Measurements from ENCODE around the gene TOR1A.

TOR1A gene

GRCh38 chr9:129836311-129837007, 12.5 kb upstream of the TOR1A start:
- H3K4me3 ChIP-seq (ENCODE audit: insufficient read depth, low read depth, low read length, poor library complexity, severe bottlenecking), result peak overlapping the region; percentile 97
- peaks cover 49% of the 10 kb centered on the region for H3K4me1 ChIP-seq (ENCODE audit: control insufficient read depth, insufficient read depth, low read length, poor library complexity, severe bottlenecking)
- H3K27ac ChIP-seq (ENCODE audit: insufficient read depth, low read length, poor library complexity, severe bottlenecking), result peak overlapping the region; percentile 92
- no peaks in the 10 kb centered on the region for H3K27me3 ChIP-seq (replicated peaks; ENCODE audit: control insufficient read depth, insufficient read depth, low read length, poor library complexity, severe bottlenecking)
- H3K36me3 ChIP-seq (ENCODE audit: control insufficient read depth, insufficient read depth, low read length), result peaks cover 24% of the 10 kb centered on the region
- DNase-seq, result peak in 2 of 3 donors; percentile 24
- H3K9me3 ChIP-seq (ENCODE audit: control insufficient read depth, low read length), result no peaks in the 10 kb centered on the region

- Histone ChIP-seq H3K4me1 (ENCODE audit: control insufficient read depth, insufficient read depth, low read length, poor library complexity, severe bottlenecking) (peaks cover 49% of the 10 kb centered on the region), H3K4me3 (ENCODE audit: insufficient read depth, low read depth, low read length, poor library complexity, severe bottlenecking) (peak overlapping the region; percentile 97), H3K27me3 (replicated peaks; ENCODE audit: control insufficient read depth, insufficient read depth, low read length, poor library complexity, severe bottlenecking) (no peaks in the 10 kb centered on the region), H3K9me3 (ENCODE audit: control insufficient read depth, low read length) (no peaks in the 10 kb centered on the region), H3K36me3 (ENCODE audit: control insufficient read depth, insufficient read depth, low read length) (peaks cover 25% of the 10 kb centered on the region), H3K27ac (ENCODE audit: insufficient read depth, low read length, poor library complexity, severe bottlenecking) (peak overlapping the region; percentile 92)
- no peak for DNase-seq
Observed at GRCh38 chr9:129835860-129836223, 11.9 kb upstream of the TOR1A start.

- Histone ChIP-seq H3K4me1 (ENCODE audit: control insufficient read depth, insufficient read depth, low read length, poor library complexity, severe bottlenecking) (peaks cover 46% of the 10 kb centered on the region), H3K27me3 (replicated peaks; ENCODE audit: control insufficient read depth, insufficient read depth, low read length, poor library complexity, severe bottlenecking) (no peaks in the 10 kb centered on the region)
Observed at GRCh38 chr9:129835128-129835859, 11.4 kb upstream of the TOR1A start, which contains the start of the genes C9orf78 and USP20. TSS of gene C9orf78 (minus strand) at chr9:129835275. CDS start at chr9:129835221, 54 bp downstream. TSS of gene USP20 (plus strand) at chr9:129835458. CDS start at chr9:129852556, 17,098 bp downstream.

GRCh38 chr9:129834489-129835127, 10.7 kb upstream of the TOR1A start:
- peak overlapping the region; percentile 97 for H3K4me3 ChIP-seq (ENCODE audit: insufficient read depth, low read depth, low read length, poor library complexity, severe bottlenecking)

More at GRCh38 chr9:129835128-129835859, 11.4 kb upstream of the TOR1A start, which contains the start of the genes C9orf78 and USP20:
- DNase-seq, result peak; percentile 94 to 97 (median 95)
- H3K36me3 ChIP-seq (ENCODE audit: control insufficient read depth, insufficient read depth, low read length), result peaks cover 31% of the 10 kb centered on the region
- peak within 1 kb of the TSS; percentile 92 for H3K27ac ChIP-seq (ENCODE audit: insufficient read depth, low read length, poor library complexity, severe bottlenecking)
- H3K4me3 ChIP-seq (ENCODE audit: insufficient read depth, low read depth, low read length, poor library complexity, severe bottlenecking), result peak within 1 kb of the TSS; percentile 97
- H3K9me3 ChIP-seq (ENCODE audit: control insufficient read depth, low read length), result no peaks in the 10 kb centered on the region

GRCh38 chr9:129832982-129833381, 9.0 kb upstream of the TOR1A start:
- Histone ChIP-seq H3K9me3 (ENCODE audit: control insufficient read depth, low read length) (no peaks in the 10 kb centered on the region), H3K4me1 (ENCODE audit: control insufficient read depth, insufficient read depth, low read length, poor library complexity, severe bottlenecking) (peaks cover 24% of the 10 kb centered on the region), H3K27ac (ENCODE audit: insufficient read depth, low read length, poor library complexity, severe bottlenecking) (no peak overlapping the region), H3K27me3 (replicated peaks; ENCODE audit: control insufficient read depth, insufficient read depth, low read length, poor library complexity, severe bottlenecking) (no peaks in the 10 kb centered on the region), H3K4me3 (ENCODE audit: insufficient read depth, low read depth, low read length, poor library complexity, severe bottlenecking) (no peak overlapping the region), H3K36me3 (ENCODE audit: control insufficient read depth, insufficient read depth, low read length) (peaks cover 52% of the 10 kb centered on the region)
- DNase-seq, result no peak

More at GRCh38 chr9:129834489-129835127, 10.7 kb upstream of the TOR1A start:
- Histone ChIP-seq H3K9me3 (ENCODE audit: control insufficient read depth, low read length) (no peaks in the 10 kb centered on the region), H3K4me1 (ENCODE audit: control insufficient read depth, insufficient read depth, low read length, poor library complexity, severe bottlenecking) (peaks cover 39% of the 10 kb centered on the region), H3K27ac (ENCODE audit: insufficient read depth, low read length, poor library complexity, severe bottlenecking) (peak overlapping the region; percentile 92), H3K36me3 (ENCODE audit: control insufficient read depth, insufficient read depth, low read length) (peaks cover 38% of the 10 kb centered on the region), H3K27me3 (replicated peaks; ENCODE audit: control insufficient read depth, insufficient read depth, low read length, poor library complexity, severe bottlenecking) (no peaks in the 10 kb centered on the region)
- peak in 1 of 3 donors; percentile 35 for DNase-seq

- Histone ChIP-seq H3K36me3 (ENCODE audit: control insufficient read depth, insufficient read depth, low read length) (peaks cover 55% of the 10 kb centered on the region), H3K27ac (ENCODE audit: insufficient read depth, low read length, poor library complexity, severe bottlenecking) (no peak overlapping the region), H3K4me1 (ENCODE audit: control insufficient read depth, insufficient read depth, low read length, poor library complexity, severe bottlenecking) (peaks cover 5% of the 10 kb centered on the region), H3K9me3 (ENCODE audit: control insufficient read depth, low read length) (no peaks in the 10 kb centered on the region), H3K27me3 (replicated peaks; ENCODE audit: control insufficient read depth, insufficient read depth, low read length, poor library complexity, severe bottlenecking) (no peaks in the 10 kb centered on the region), H3K4me3 (ENCODE audit: insufficient read depth, low read depth, low read length, poor library complexity, severe bottlenecking) (no peak overlapping the region)
- DNase-seq, result no peak
Observed at GRCh38 chr9:129828969-129829368, 5.0 kb upstream of the TOR1A start.

GRCh38 chr9:129828051-129828450, 4.1 kb upstream of the TOR1A start:
- Histone ChIP-seq H3K9me3 (ENCODE audit: control insufficient read depth, low read length) (no peaks in the 10 kb centered on the region), H3K27me3 (replicated peaks; ENCODE audit: control insufficient read depth, insufficient read depth, low read length, poor library complexity, severe bottlenecking) (no peaks in the 10 kb centered on the region), H3K4me3 (ENCODE audit: insufficient read depth, low read depth, low read length, poor library complexity, severe bottlenecking) (no peak overlapping the region), H3K4me1 (ENCODE audit: control insufficient read depth, insufficient read depth, low read length, poor library complexity, severe bottlenecking) (peaks cover under 1% of the 10 kb centered on the region), H3K27ac (ENCODE audit: insufficient read depth, low read length, poor library complexity, severe bottlenecking) (no peak overlapping the region), H3K36me3 (ENCODE audit: control insufficient read depth, insufficient read depth, low read length) (peaks cover 50% of the 10 kb centered on the region)
- DNase-seq, result no peak

GRCh38 chr9:129826759-129827158, 2.8 kb upstream of the TOR1A start:
- Histone ChIP-seq H3K27me3 (replicated peaks; ENCODE audit: control insufficient read depth, insufficient read depth, low read length, poor library complexity, severe bottlenecking) (no peaks in the 10 kb centered on the region), H3K4me3 (ENCODE audit: insufficient read depth, low read depth, low read length, poor library complexity, severe bottlenecking) (no peak overlapping the region), H3K27ac (ENCODE audit: insufficient read depth, low read length, poor library complexity, severe bottlenecking) (no peak overlapping the region), H3K36me3 (ENCODE audit: control insufficient read depth, insufficient read depth, low read length) (peaks cover 45% of the 10 kb centered on the region), H3K9me3 (ENCODE audit: control insufficient read depth, low read length) (no peaks in the 10 kb centered on the region), H3K4me1 (ENCODE audit: control insufficient read depth, insufficient read depth, low read length, poor library complexity, severe bottlenecking) (peaks cover 7% of the 10 kb centered on the region)
- DNase-seq, result no peak

GRCh38 chr9:129826344-129826743, 2.4 kb upstream of the TOR1A start:
- no peak overlapping the region for H3K4me3 ChIP-seq (ENCODE audit: insufficient read depth, low read depth, low read length, poor library complexity, severe bottlenecking)
- H3K27me3 ChIP-seq (replicated peaks; ENCODE audit: control insufficient read depth, insufficient read depth, low read length, poor library complexity, severe bottlenecking), result no peaks in the 10 kb centered on the region
- H3K4me1 ChIP-seq (ENCODE audit: control insufficient read depth, insufficient read depth, low read length, poor library complexity, severe bottlenecking), result peaks cover 7% of the 10 kb centered on the region
- H3K36me3 ChIP-seq (ENCODE audit: control insufficient read depth, insufficient read depth, low read length), result peaks cover 44% of the 10 kb centered on the region
- no peak for DNase-seq
- H3K27ac ChIP-seq (ENCODE audit: insufficient read depth, low read length, poor library complexity, severe bottlenecking), result no peak overlapping the region
- H3K9me3 ChIP-seq (ENCODE audit: control insufficient read depth, low read length), result no peaks in the 10 kb centered on the region

Data from effector memory CD4-positive, alpha-beta T cell (primary cell).